ENCODE results near the gene P2RX4. TPM values are rescaled to one million over a fixed set of nuclear protein-coding genes. Genes with fewer than 3 reads are reported as not detected.

Gene P2RX4
- polyA plus RNA-seq, 1 donor (not counting 4 experiments of a cell fraction or from before 2014, with no cell fraction given), result 5.1 TPM

DNA sequence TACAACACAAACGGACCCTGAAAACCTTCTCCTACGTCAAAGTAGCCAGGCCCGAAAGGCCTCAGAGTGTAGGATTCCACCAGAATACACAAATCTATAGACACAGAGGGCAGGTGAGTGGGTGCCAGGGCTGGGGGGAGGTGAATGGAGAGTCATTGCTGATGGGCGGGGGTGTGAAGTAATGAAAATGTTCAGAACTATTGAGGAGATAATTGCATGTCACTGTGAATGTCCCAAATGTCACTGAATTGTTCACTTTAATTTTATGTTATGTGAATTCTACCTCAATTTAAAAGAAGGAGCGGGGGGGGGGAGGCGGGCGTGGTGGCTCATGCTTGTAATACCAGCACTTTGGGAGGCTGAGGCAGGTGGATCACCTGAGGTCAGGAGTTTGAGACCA is 36.0 kb downstream of the P2RX4 start:
- DNase-seq (ENCODE audit: low read depth, low spot score) (no peak), FAIRE-seq (no peak)
- peaks cover 3 to 34% of the 10 kb centered on the region in 2 experiments for H3K36me3 ChIP-seq (ENCODE audit: control insufficient read depth in 2 of 2, extremely low read depth in 1 of 2, insufficient read depth in 2 of 2, low read length in 2 of 2)
- no peaks in the 10 kb centered on the region for H3K79me2 ChIP-seq (ENCODE audit: control insufficient read depth, insufficient read depth, low read length)
- no peak overlapping the region for H3K9ac ChIP-seq (ENCODE audit: control insufficient read depth, extremely low read depth, insufficient read depth, low read length)
- H3K27ac ChIP-seq (ENCODE audit: control insufficient read depth, insufficient read depth, low read length), result no peak overlapping the region
- H3K9me1 ChIP-seq (ENCODE audit: control insufficient read depth, extremely low read depth, insufficient read depth, low read length), result no peaks in the 10 kb centered on the region
- no peaks in the 10 kb centered on the region for H3K4me1 ChIP-seq (ENCODE audit: control insufficient read depth, extremely low read depth, insufficient read depth, low read length)
- no peaks in the 10 kb centered on the region for H3K9me3 ChIP-seq (ENCODE audit: control insufficient read depth, low read depth, low read length)
- no peaks in the 10 kb centered on the region for H4K20me1 ChIP-seq (ENCODE audit: control insufficient read depth, extremely low read depth, insufficient read depth, low read length)
- H3K27me3 ChIP-seq (ENCODE audit: control insufficient read depth, extremely low read depth, insufficient read depth, low read length), result no peaks in the 10 kb centered on the region
- no peak overlapping the region for H3K4me2 ChIP-seq (ENCODE audit: control insufficient read depth, extremely low read depth, insufficient read depth, low read depth, low read length)
- H3K4me3 ChIP-seq (ENCODE audit: control insufficient read depth in 2 of 3, extremely low read depth in 1 of 3, insufficient read depth in 2 of 3, low read depth in 1 of 3, low read length in 3 of 3), result no peak overlapping the region
- dilution Hi-C loops (cut with MboI; ENCODE audit: extremely low pct_ligation_motif_present, low sequenced_read_pairs), result no loop called here
- TF ChIP-seq, protein P1, sequence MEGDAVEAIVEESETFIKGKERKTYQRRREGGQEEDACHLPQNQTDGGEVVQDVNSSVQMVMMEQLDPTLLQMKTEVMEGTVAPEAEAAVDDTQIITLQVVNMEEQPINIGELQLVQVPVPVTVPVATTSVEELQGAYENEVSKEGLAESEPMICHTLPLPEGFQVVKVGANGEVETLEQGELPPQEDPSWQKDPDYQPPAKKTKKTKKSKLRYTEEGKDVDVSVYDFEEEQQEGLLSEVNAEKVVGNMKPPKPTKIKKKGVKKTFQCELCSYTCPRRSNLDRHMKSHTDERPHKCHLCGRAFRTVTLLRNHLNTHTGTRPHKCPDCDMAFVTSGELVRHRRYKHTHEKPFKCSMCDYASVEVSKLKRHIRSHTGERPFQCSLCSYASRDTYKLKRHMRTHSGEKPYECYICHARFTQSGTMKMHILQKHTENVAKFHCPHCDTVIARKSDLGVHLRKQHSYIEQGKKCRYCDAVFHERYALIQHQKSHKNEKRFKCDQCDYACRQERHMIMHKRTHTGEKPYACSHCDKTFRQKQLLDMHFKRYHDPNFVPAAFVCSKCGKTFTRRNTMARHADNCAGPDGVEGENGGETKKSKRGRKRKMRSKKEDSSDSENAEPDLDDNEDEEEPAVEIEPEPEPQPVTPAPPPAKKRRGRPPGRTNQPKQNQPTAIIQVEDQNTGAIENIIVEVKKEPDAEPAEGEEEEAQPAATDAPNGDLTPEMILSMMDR (optimal IDR thresholded peaks at IDR 0.05 in 1 of 3, IDR thresholded peaks at IDR 0.05 in 1 of 3, conservative IDR thresholded peaks at IDR 0.05 in 1 of 3; ENCODE audit: extremely low read depth in 1 of 3, insufficient read depth in 2 of 3, low read length in 3 of 3), result no peak
- TF ChIP-seq EZH2 (IDR thresholded peaks at IDR 0.05; ENCODE audit: low read length), result no peak
- no peak overlapping the region for H2AFZ ChIP-seq (ENCODE audit: control insufficient read depth, low read length)

DNA sequence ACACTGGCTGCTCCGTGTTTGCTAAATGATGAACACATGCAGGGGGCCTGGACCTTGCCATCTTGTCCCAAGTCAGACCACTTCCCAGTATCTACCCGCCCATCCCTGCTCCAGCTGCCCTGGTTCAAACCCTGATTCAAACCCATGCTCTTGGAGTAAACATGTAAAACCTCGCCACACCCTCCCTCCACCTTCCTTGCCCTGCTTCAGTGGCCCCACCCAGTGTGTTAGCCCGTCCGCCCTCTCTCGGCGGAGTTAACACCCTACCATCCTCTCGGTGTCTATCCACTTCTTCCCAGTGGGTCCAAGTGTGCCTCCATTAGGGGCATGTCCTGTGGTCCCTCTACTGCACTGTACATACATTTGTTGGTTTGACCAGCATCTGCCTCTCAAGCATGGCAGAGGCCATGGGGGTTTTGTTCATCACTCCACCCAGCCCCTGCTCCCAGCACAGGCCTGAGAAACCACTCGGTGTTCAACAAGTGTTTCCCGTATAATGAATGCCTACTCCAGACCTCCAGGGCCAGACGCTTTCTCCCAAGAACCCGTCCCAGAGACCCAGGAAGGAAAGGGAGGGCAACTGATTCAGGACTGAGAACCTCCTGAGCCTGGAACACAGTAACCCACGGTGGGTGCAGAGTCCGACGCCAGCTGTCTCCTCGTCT is 37.1 kb downstream of the P2RX4 start:
- Histone ChIP-seq H3K9me1 (ENCODE audit: control insufficient read depth, extremely low read depth, insufficient read depth, low read length) (no peaks in the 10 kb centered on the region), H3K27ac (ENCODE audit: control insufficient read depth, insufficient read depth, low read length) (no peak overlapping the region), H3K36me3 (ENCODE audit: control insufficient read depth in 2 of 2, extremely low read depth in 1 of 2, insufficient read depth in 2 of 2, low read length in 2 of 2) (peaks cover 3 to 34% of the 10 kb centered on the region in 2 experiments), H3K9ac (ENCODE audit: control insufficient read depth, extremely low read depth, insufficient read depth, low read length) (no peak overlapping the region), H2AFZ (ENCODE audit: control insufficient read depth, low read length) (no peak overlapping the region), H3K4me1 (ENCODE audit: control insufficient read depth, extremely low read depth, insufficient read depth, low read length) (no peaks in the 10 kb centered on the region), H3K79me2 (ENCODE audit: control insufficient read depth, insufficient read depth, low read length) (no peaks in the 10 kb centered on the region), H3K4me3 (ENCODE audit: control insufficient read depth in 2 of 3, extremely low read depth in 1 of 3, insufficient read depth in 2 of 3, low read depth in 1 of 3, low read length in 3 of 3) (no peak overlapping the region), H4K20me1 (ENCODE audit: control insufficient read depth, extremely low read depth, insufficient read depth, low read length) (no peaks in the 10 kb centered on the region), H3K9me3 (ENCODE audit: control insufficient read depth, low read depth, low read length) (no peaks in the 10 kb centered on the region), H3K27me3 (ENCODE audit: control insufficient read depth, extremely low read depth, insufficient read depth, low read length) (no peaks in the 10 kb centered on the region), H3K4me2 (ENCODE audit: control insufficient read depth, extremely low read depth, insufficient read depth, low read depth, low read length) (no peak overlapping the region)
- TF ChIP-seq EZH2 (IDR thresholded peaks at IDR 0.05; ENCODE audit: low read length), result no peak
- TF ChIP-seq, protein P1 (optimal IDR thresholded peaks at IDR 0.05 in 1 of 3, IDR thresholded peaks at IDR 0.05 in 1 of 3, conservative IDR thresholded peaks at IDR 0.05 in 1 of 3; ENCODE audit: extremely low read depth in 1 of 3, insufficient read depth in 2 of 3, low read length in 3 of 3), result no peak
- DNase-seq (ENCODE audit: low read depth, low spot score) (no peak), FAIRE-seq (no peak)
- dilution Hi-C loops (cut with MboI; ENCODE audit: extremely low pct_ligation_motif_present, low sequenced_read_pairs), result no loop called here

Data from keratinocyte (primary cell).